ENCODE measurements around the gene UTY.

DNA sequence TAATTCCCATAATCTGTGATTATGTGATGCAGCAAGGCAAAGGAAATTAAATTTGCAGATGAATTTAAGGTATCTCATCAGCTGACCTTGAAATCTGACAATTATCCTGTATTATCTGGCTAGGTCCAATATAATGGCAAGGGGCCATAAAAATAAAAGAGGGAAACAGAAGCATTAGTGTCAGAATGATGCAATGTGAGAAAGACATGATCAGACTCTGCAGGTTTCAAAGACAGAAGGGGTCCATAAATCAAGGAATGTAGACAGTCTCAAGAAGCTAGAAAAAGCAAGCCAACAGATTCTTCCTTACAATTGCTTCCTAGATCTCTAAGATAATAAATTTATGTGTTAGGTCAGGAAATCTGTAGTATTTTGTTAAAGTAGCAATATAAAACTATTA is 208.1 kb downstream of the UTY start:
- TF ChIP-seq, protein P1, sequence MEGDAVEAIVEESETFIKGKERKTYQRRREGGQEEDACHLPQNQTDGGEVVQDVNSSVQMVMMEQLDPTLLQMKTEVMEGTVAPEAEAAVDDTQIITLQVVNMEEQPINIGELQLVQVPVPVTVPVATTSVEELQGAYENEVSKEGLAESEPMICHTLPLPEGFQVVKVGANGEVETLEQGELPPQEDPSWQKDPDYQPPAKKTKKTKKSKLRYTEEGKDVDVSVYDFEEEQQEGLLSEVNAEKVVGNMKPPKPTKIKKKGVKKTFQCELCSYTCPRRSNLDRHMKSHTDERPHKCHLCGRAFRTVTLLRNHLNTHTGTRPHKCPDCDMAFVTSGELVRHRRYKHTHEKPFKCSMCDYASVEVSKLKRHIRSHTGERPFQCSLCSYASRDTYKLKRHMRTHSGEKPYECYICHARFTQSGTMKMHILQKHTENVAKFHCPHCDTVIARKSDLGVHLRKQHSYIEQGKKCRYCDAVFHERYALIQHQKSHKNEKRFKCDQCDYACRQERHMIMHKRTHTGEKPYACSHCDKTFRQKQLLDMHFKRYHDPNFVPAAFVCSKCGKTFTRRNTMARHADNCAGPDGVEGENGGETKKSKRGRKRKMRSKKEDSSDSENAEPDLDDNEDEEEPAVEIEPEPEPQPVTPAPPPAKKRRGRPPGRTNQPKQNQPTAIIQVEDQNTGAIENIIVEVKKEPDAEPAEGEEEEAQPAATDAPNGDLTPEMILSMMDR (IDR thresholded peaks at IDR 0.05) = no peak
- TF ChIP-seq POLR2A (IDR thresholded peaks at IDR 0.05) = no peak
